ENCODE measurements around the gene OR52A1. TPM values are rescaled to one million over a fixed set of nuclear protein-coding genes. Genes with fewer than 3 reads are reported as not detected.

OR52A1 gene
- total and polyA plus RNA-seq, 7 donors: not detected

DNA sequence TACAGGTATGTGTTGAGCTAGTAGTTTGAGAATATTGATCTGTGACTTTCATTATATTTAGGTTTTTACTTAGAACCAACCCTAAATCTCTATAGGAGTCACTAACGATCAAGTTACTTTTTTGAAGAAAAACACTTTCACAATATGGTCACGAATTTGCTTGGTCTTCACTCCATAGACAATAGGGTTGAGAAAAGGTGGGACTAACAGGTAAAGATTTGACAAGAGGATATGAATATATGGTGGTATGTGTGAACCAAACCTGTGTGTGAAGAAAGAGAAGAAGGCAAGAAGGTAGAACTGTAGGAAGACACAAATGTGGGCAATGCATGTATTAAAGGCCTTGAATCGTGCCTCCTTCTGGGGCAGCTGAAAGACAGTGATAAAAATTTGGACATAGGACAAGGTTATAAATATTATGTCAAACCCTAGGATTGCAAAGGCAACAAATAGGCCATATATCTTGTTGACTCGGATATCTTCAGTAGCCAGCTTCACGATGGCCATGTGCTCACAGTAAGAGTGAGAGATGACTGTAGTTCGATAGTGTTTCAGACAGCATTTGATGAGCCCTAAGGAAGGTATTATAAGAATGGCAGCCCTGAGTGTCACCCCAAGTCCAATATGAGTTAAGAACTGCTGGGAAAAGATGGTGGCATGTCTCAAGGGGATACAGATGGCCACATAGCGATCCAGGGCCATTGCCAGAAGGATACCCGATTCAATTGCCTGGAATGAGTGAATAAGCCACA, 22.8 kb downstream of the OR52A1 start:
- TF ChIP-seq POLR2AphosphoS5 (IDR thresholded peaks at IDR 0.05): no peak
- TF ChIP-seq EP300 (IDR thresholded peaks at IDR 0.05): no peak
- no peak for TF ChIP-seq POLR2A (IDR thresholded peaks at IDR 0.05)
- TF ChIP-seq, protein P1, sequence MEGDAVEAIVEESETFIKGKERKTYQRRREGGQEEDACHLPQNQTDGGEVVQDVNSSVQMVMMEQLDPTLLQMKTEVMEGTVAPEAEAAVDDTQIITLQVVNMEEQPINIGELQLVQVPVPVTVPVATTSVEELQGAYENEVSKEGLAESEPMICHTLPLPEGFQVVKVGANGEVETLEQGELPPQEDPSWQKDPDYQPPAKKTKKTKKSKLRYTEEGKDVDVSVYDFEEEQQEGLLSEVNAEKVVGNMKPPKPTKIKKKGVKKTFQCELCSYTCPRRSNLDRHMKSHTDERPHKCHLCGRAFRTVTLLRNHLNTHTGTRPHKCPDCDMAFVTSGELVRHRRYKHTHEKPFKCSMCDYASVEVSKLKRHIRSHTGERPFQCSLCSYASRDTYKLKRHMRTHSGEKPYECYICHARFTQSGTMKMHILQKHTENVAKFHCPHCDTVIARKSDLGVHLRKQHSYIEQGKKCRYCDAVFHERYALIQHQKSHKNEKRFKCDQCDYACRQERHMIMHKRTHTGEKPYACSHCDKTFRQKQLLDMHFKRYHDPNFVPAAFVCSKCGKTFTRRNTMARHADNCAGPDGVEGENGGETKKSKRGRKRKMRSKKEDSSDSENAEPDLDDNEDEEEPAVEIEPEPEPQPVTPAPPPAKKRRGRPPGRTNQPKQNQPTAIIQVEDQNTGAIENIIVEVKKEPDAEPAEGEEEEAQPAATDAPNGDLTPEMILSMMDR (IDR thresholded peaks at IDR 0.05): no peak
- WGBS, 2 donors: 81 to 87% methylated on average over 8 of the region's 8 CpGs
- Histone ChIP-seq H3K27ac (no peak overlapping the region), H3K4me3 (no peak overlapping the region), H3K4me1 (no peaks in the 10 kb centered on the region), H3K36me3 (no peaks in the 10 kb centered on the region), H3K27me3 (no peaks in the 10 kb centered on the region), H3K9me3 (no peaks in the 10 kb centered on the region)
- intact Hi-C loops (cut with DNase I): no loop called here
- DNase-seq: no peak

GRCh38 chr11:5129457-5129877, 25.1 kb downstream of the OR52A1 start:
- no peak for DNase-seq
- Histone ChIP-seq H3K36me3 (no peaks in the 10 kb centered on the region), H3K4me3 (no peak overlapping the region), H3K27ac (no peak overlapping the region), H3K27me3 (no peaks in the 10 kb centered on the region), H3K9me3 (no peaks in the 10 kb centered on the region), H3K4me1 (no peaks in the 10 kb centered on the region)
- no peak for TF ChIP-seq POLR2A (IDR thresholded peaks at IDR 0.05)
- TF ChIP-seq, protein P1 (IDR thresholded peaks at IDR 0.05): no peak
- no peak for TF ChIP-seq POLR2AphosphoS5 (IDR thresholded peaks at IDR 0.05)
- no peak for TF ChIP-seq EP300 (IDR thresholded peaks at IDR 0.05)
- intact Hi-C loops (cut with DNase I): no loop called here
- WGBS, 2 donors: 55 to 74% methylated on average over 2 of the region's 2 CpGs

DNA sequence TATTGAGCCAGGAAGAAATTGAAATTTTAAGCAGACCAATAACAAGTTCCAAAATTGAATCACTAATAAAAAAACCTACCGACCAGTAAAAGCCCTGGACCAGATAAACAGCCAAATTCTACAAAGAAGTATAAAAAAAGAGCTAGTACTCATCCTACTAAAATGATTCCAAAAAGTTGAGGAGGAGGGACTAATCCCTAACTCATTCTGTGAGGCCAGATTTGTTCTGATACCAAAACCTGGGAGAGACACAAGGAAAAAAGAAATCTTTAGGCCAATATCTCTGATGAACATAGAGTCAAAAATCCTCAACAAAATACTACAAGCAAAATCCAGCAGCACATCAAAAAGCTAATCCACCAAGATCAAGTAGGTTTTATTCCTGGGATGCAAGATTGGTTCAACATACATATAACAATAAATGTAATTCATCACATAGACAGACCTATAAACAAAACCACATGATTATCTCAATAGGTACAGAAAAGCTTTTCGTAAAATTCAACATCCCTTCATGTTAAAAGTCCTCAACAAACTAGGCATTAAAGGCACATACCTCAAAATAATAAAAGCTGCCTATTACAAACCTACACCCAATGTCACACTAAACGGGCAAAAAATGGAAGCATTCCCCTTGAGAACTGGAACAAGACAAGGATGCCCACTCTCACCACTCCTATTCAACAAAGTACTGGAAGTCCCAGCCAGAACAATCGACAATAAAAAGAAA, 29.5 kb downstream of the OR52A1 start:
- Histone ChIP-seq H3K4me1 (no peaks in the 10 kb centered on the region), H3K36me3 (no peaks in the 10 kb centered on the region), H3K4me3 (no peak overlapping the region), H3K27me3 (no peaks in the 10 kb centered on the region), H3K9me3 (no peaks in the 10 kb centered on the region), H3K27ac (no peak overlapping the region)
- no peak for TF ChIP-seq POLR2AphosphoS5 (IDR thresholded peaks at IDR 0.05)
- intact Hi-C loops (cut with DNase I): loop anchor here (5.0 kb wide), 1 partner anchor 682 kb away; the partner anchor contains the start of gene OR52N2
- 61 to 71% methylated on average over 4 of the region's 4 CpGs for WGBS, 2 donors
- no peak for DNase-seq

GRCh38 chr11:5123802-5124521, 30.6 kb downstream of the OR52A1 start:
- no peak for DNase-seq
- H3K36me3 ChIP-seq: no peaks in the 10 kb centered on the region
- no peak for TF ChIP-seq POLR2A (IDR thresholded peaks at IDR 0.05)
- TF ChIP-seq, protein P1 (IDR thresholded peaks at IDR 0.05): peak in 2 of 4 experiments; percentile 60 to 76
- no peaks in the 10 kb centered on the region for H3K27me3 ChIP-seq
- intact Hi-C loops (cut with DNase I): loop anchor here (5.0 kb wide), 1 partner anchor 683 kb away; the partner anchor contains the start of gene OR52N2
- H3K4me3 ChIP-seq: no peak overlapping the region
- H3K4me1 ChIP-seq: no peaks in the 10 kb centered on the region
- no peak overlapping the region for H3K27ac ChIP-seq
- no peaks in the 10 kb centered on the region for H3K9me3 ChIP-seq
- 5 to 6% methylated on average over 4 of the region's 4 CpGs for WGBS, 2 donors

DNA sequence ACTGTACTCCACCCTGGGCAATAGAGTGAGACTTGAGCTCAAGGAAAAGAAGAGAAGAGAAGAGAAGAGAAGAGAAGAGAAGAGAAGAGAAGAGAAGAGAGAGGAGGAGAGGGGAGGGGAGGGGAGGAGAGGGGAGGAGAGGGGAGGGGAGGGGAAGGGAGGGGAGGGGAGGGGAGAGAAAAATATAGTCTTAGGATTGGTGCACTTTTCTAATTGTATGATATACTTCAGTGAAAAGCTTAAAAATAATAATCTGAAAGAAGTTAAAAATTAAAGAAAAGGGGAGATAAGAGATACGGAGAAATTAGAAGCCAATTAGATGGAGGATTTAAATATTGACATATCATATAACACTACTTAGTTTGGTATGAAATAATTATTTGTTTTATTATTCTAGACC, 35.7 kb downstream of the OR52A1 start:
- no peak overlapping the region for H3K27ac ChIP-seq
- H3K4me1 ChIP-seq: no peaks in the 10 kb centered on the region
- no peak for TF ChIP-seq POLR2AphosphoS5 (IDR thresholded peaks at IDR 0.05)
- no peak for TF ChIP-seq POLR2A (IDR thresholded peaks at IDR 0.05)
- TF ChIP-seq, protein P1 (IDR thresholded peaks at IDR 0.05): no peak
- TF ChIP-seq EP300 (IDR thresholded peaks at IDR 0.05): no peak
- no peak overlapping the region for H3K4me3 ChIP-seq
- H3K36me3 ChIP-seq: no peaks in the 10 kb centered on the region
- no peaks in the 10 kb centered on the region for H3K9me3 ChIP-seq
- DNase-seq: no peak
- H3K27me3 ChIP-seq: no peaks in the 10 kb centered on the region
- intact Hi-C loops (cut with DNase I): no loop called here
- 30 to 81% methylated on average over 1 of the region's 1 CpG for WGBS, 2 donors
